ENCODE data around the gene TMPRSS6.

The TMPRSS6 gene

DNA sequence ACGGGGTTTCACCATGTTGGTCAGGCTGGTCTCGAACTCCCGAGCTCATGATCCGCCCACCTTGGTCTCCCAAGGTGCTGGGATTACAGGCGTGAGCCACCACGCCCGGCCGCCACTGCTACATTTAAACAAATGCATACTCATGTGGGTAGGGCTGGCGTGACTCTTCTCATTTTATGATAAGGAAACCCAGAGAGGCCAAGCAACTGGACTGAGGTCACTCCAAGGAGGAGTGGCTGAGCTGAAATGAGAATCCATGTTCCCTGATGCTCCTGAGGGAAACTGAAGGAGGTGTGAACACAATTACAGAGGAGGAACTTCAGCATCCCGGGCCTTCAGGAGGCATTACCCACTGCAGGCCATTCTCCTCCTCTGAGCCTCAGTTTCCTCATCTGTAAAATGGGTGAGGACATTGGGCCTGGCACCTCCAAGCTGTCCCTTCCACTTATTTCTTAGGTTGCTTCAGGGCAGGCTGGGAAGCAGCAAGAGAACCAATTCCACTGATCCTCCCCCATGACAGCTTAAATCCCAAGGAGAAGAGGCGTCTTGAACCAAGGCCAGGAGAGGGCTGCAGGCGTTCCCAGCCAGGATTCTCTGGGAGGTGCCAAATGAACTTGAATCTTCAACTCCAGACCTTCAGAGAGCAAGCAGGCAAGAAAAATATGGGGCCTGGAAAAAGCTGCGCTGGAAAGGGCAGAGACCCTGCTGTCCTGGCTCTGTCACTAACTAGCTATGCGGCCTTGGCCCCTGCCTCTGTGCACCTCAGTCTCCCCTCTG lies 93.2 kb downstream of the TMPRSS6 start:
- DNase-seq, result peak in 1 of 58 donors; percentile 9

DNA sequence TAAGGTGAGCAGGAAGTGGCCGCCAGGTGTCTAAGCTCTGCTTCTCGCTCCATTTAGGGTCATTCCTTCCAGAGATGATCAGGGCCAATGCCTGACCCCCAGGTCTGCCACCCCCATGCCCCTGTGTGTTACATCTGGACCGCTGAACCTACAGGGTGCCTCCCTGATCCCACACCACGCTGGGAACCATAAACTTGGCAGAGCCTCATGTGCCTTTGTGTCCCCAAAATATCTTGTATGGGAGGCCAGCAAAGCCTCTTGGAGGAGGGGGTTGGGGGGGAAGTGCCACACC lies 94.0 kb downstream of the TMPRSS6 start:
- no peak for DNase-seq
